Ovary (tissue), 3 donors: ENCODE results near the gene OCA2.

Experiments used
- POLR2A ChIP-seq: fragments of 450-650 bp; IDR thresholded peaks from one replicate; pipeline ENCODE4 v1.6.1; 2017; ENCODE audit warnings: antibody characterized with exemption, mild to moderate bottlenecking, moderate library complexity
- TF ChIP-seq, protein P1 (sequence below), 3 donors: fragments of 450-650 bp in 2 of 3; fragments of 200-600 bp in 1 of 3; IDR thresholded peaks; one replicate each; pipeline versions ENCODE4 v1.5.1 to v1.8.0; 2016 to 2022; ENCODE audit warnings: antibody characterized with exemption in 3 of 3, mild to moderate bottlenecking in 1 of 3
- donor health status: DM: no; HTN: no; CAD: no.

- no peak for TF ChIP-seq POLR2A
- TF ChIP-seq, protein P1, sequence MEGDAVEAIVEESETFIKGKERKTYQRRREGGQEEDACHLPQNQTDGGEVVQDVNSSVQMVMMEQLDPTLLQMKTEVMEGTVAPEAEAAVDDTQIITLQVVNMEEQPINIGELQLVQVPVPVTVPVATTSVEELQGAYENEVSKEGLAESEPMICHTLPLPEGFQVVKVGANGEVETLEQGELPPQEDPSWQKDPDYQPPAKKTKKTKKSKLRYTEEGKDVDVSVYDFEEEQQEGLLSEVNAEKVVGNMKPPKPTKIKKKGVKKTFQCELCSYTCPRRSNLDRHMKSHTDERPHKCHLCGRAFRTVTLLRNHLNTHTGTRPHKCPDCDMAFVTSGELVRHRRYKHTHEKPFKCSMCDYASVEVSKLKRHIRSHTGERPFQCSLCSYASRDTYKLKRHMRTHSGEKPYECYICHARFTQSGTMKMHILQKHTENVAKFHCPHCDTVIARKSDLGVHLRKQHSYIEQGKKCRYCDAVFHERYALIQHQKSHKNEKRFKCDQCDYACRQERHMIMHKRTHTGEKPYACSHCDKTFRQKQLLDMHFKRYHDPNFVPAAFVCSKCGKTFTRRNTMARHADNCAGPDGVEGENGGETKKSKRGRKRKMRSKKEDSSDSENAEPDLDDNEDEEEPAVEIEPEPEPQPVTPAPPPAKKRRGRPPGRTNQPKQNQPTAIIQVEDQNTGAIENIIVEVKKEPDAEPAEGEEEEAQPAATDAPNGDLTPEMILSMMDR (IDR thresholded peaks at IDR 0.05), result no peak
These were observed 195.7 kb downstream of the OCA2 start for GRCh38 chr15:27903405-27903804.
